CD4-positive, CD25-positive, alpha-beta regulatory T cell (primary cell): ENCODE results near the gene IDH2. TPM values are rescaled to one million over a fixed set of nuclear protein-coding genes. Genes with fewer than 3 reads are reported as not detected.

ENCODE experiments used
- ATAC-seq, 2 donors: fragments of 150-1000 bp; cut with Tn5 transposase; one replicate each; pipeline ENCODE4 v1.10.0; 2021; ENCODE audit warnings: low read depth in 2 of 2, moderate number of reproducible peaks in 2 of 2, moderate library complexity in 1 of 2
- DNase-seq, 3 donors: peaks; one replicate each; pipeline versions ENCODE4 v3.0.0 to v3.0.0-alpha.2; 2012 to 2022; ENCODE audit warnings: mixed read lengths in 1 of 3
- H3K27ac ChIP-seq: one replicate; pipeline ENCODE4 v1.7.0; 2013; ENCODE audit warnings: mild to moderate bottlenecking, low read length; ENCODE audit not compliant: insufficient read depth, poor library complexity, severe bottlenecking
- H3K27me3 ChIP-seq: one replicate; pipeline ENCODE4 v1.7.0; 2013; ENCODE audit warnings: low read length; ENCODE audit not compliant: control insufficient read depth, insufficient read depth
- H3K36me3 ChIP-seq: one replicate; pipeline ENCODE4 v1.7.0; 2013; ENCODE audit warnings: mild to moderate bottlenecking, low read length, moderate library complexity; ENCODE audit not compliant: control insufficient read depth, insufficient read depth
- H3K4me1 ChIP-seq: 2 replicates; pipeline ENCODE4 v1.7.0; 2013; ENCODE audit warnings: mild to moderate bottlenecking, low read length; ENCODE audit not compliant: insufficient read depth, control insufficient read depth, poor library complexity, severe bottlenecking
- H3K4me3 ChIP-seq: one replicate; pipeline ENCODE4 v1.7.0; 2013; ENCODE audit warnings: low read depth, mild to moderate bottlenecking, low read length, moderate library complexity
- H3K9me3 ChIP-seq, 2 experiments: 1 replicate in 1 of 2; 2 replicates in 1 of 2; pipeline ENCODE4 v1.7.0; 2013; ENCODE audit warnings: low read length in 2 of 2, mild to moderate bottlenecking in 1 of 2, moderate library complexity in 1 of 2; ENCODE audit not compliant: control insufficient read depth in 2 of 2
- H3K27ac Mint-ChIP-seq, 3 donors: one replicate each; pipeline ENCODE4 v1.8.0; 2020 to 2022; ENCODE audit warnings: mild to moderate bottlenecking in 3 of 3, mixed read lengths in 3 of 3, moderate library complexity in 2 of 3
- H3K27me3 Mint-ChIP-seq: one replicate; pipeline ENCODE4 v1.8.0; 2022; ENCODE audit warnings: mild to moderate bottlenecking, mixed read lengths
- H3K36me3 Mint-ChIP-seq: one replicate; pipeline ENCODE4 v1.8.0; 2020; ENCODE audit warnings: mixed read lengths
- H3K4me1 Mint-ChIP-seq, 4 donors: one replicate each; pipeline ENCODE4 v1.8.0; 2020 to 2022; ENCODE audit warnings: mixed read lengths in 4 of 4, mild to moderate bottlenecking in 1 of 4
- H3K4me3 Mint-ChIP-seq, 4 donors: one replicate each; pipeline ENCODE4 v1.8.0; 2020 to 2022; ENCODE audit warnings: mild to moderate bottlenecking in 4 of 4, mixed read lengths in 4 of 4, moderate library complexity in 3 of 4
- H3K9me3 Mint-ChIP-seq, 7 donors: one replicate each; pipeline ENCODE4 v1.8.0; 2020 to 2022; ENCODE audit warnings: mixed read lengths in 7 of 7, mild to moderate bottlenecking in 3 of 7, moderate library complexity in 2 of 7
- polyA plus RNA-seq, 4 donors: library from polyadenylated mRNA; unstranded; fragments of 300-500 nt; fragmentation: Illumina TruSeq; gene quantifications; one replicate each; pipeline ENCODE4 v1.2.3, GENCODE V29; 2021
- total RNA-seq: library from RNA; stranded (reverse); gene quantifications from one replicate; pipeline ENCODE4 v1.2.3, GENCODE V29; 2022

Gene IDH2
- total and polyA plus RNA-seq, 5 donors from 2014 or later = 60.8 to 123 (median 91.0) TPM

DNA sequence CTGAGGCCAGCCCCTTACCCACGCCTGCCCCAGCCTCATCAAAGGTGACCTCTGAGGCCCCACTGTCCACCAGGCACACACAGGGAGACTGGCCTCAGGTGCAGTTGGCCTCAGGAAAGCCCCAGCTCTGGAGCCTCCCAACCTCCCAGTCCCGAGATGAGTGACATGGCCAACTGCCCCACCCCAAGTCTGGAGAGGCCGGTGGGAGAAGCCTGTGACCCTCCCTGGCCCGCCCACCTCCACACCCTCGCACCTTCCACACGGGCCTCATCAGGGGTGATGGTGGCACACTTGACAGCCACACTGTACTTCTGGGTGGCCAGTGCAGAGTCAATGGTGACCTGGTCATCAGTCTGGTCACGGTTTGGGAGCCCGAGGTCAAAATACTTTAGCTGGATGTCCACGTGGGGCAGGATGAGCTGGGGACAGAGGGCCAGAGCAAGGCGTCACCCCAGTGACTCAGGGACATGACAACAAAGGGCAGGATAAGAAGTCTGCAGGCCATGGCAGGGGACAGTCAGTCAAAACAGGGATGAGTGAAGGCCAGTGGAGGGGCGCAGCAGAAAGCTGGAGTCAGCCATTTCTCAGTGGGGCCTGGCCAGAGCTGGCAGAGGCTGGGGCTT, 11.9 kb downstream of the IDH2 start:
- no peaks in the 10 kb centered on the region for H3K27me3 Mint-ChIP-seq
- peaks cover 3 to 40% (median 15%) of the 10 kb centered on the region in 4 donors for H3K4me1 Mint-ChIP-seq
- H3K9me3 Mint-ChIP-seq = no peaks in the 10 kb centered on the region
- ATAC-seq = no peak
- no peaks in the 10 kb centered on the region for H3K9me3 ChIP-seq
- H3K27me3 ChIP-seq = no peaks in the 10 kb centered on the region
- H3K36me3 ChIP-seq = peaks cover 37% of the 10 kb centered on the region
- peaks cover 19% of the 10 kb centered on the region for H3K36me3 Mint-ChIP-seq
- no peak overlapping the region for H3K27ac Mint-ChIP-seq
- no peak overlapping the region for H3K4me3 Mint-ChIP-seq
- peaks cover 4% of the 10 kb centered on the region for H3K4me1 ChIP-seq
- H3K4me3 ChIP-seq = no peak overlapping the region
- no peak overlapping the region for H3K27ac ChIP-seq
- no peak for DNase-seq

DNA sequence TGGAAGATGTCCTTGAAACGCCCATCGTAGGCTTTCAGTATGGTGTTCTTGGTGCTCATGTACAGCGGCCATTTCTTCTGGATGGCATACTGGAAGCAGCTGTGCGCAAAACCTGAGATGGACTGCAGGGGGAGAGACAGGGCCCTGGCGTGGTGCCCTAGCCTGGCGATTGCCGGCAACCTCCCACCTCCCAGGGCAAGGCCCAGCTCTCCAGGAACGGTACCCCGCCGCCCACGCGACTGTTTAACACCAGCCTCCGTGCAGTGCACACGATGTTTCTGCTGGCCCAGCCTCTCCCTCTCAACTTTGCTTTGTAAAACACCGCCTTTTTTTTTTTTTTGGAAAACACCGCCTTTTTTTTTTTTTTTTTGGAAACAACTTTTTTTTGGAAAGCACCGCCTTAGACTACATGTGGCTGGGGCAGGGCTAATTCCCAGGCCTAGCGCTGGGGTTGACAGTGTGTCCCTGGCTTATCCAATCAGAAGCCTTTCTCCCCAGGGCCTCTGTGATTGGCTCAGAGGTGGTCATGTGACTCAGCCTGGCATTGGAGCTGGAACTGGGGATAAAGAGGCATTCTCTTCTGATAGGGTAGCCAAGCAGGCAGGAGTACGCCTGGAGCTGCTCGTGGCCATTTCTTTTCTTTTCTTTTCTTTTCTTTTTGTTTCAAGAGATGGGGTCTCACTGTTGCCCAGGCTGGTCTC, 14.7 kb downstream of the IDH2 start:
- Mint-ChIP-seq H3K4me1 (peaks cover 0 to 19% (median 9%) of the 10 kb centered on the region in 4 donors), H3K4me3 (no peak overlapping the region), H3K36me3 (peaks cover 22% of the 10 kb centered on the region), H3K27me3 (no peaks in the 10 kb centered on the region), H3K9me3 (no peaks in the 10 kb centered on the region), H3K27ac (peak overlapping the region in 1 of 3 donors; percentile 71)
- Histone ChIP-seq H3K27me3 (no peaks in the 10 kb centered on the region), H3K27ac (no peak overlapping the region), H3K36me3 (peaks cover 58% of the 10 kb centered on the region), H3K4me1 (no peaks in the 10 kb centered on the region), H3K9me3 (no peaks in the 10 kb centered on the region), H3K4me3 (no peak overlapping the region)
- ATAC-seq = peak; percentile 39 to 40
- DNase-seq = peak in 1 of 3 donors; percentile 42

DNA sequence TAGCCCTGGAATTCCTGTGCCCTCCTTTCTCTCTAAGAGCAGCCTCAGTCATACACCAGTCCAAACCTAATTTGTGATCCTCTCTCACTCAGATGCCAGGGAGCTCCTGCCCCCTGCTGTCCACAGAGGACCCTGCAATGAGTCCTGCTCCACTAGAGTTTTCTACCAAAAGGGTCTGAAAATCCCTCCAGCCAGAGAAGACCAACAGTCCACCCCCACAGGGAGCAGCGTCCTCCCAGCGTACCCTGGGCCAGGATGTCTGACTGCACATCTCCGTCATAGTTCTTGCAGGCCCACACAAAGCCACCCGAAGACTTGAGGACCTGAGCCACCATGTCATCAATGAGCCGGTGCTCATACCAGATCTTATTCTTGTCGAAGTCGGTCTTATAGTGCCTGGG, 15.4 kb downstream of the IDH2 start:
- peaks cover 22% of the 10 kb centered on the region for H3K36me3 Mint-ChIP-seq
- peaks cover 60% of the 10 kb centered on the region for H3K36me3 ChIP-seq
- H3K27me3 Mint-ChIP-seq = no peaks in the 10 kb centered on the region
- no peak overlapping the region for H3K4me3 ChIP-seq
- no peak overlapping the region for H3K27ac ChIP-seq
- no peak overlapping the region for H3K4me3 Mint-ChIP-seq
- ATAC-seq = peak; percentile 56 to 71
- H3K4me1 ChIP-seq = no peaks in the 10 kb centered on the region
- H3K27ac Mint-ChIP-seq = peak overlapping the region in 2 of 3 donors; percentile 48 to 88
- H3K9me3 ChIP-seq = no peaks in the 10 kb centered on the region
- DNase-seq = peak in 2 of 3 donors; percentile 53 to 61
- H3K9me3 Mint-ChIP-seq = no peaks in the 10 kb centered on the region
- peaks cover 0 to 17% (median 8%) of the 10 kb centered on the region in 4 donors for H3K4me1 Mint-ChIP-seq
- no peaks in the 10 kb centered on the region for H3K27me3 ChIP-seq

DNA sequence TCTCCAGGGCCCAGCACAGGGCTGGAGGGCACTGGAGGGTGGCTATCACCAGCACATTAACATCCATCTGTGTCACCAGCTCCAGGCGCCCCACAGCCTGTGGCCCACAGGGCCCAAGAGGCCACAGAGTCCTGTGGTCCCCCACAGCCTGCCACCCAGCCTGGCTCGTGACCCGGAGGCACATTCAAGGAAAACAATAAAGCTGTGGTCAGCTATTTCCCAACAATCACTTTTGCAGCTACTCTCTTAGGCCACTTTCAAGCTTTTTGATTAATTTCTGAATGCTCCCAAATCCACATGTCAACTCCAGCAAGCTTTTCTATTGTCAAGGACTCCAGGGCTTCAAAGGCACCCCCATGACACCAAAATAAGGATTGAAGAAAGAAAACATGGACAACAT, 16.7 kb downstream of the IDH2 start:
- no peak for ATAC-seq

DNA sequence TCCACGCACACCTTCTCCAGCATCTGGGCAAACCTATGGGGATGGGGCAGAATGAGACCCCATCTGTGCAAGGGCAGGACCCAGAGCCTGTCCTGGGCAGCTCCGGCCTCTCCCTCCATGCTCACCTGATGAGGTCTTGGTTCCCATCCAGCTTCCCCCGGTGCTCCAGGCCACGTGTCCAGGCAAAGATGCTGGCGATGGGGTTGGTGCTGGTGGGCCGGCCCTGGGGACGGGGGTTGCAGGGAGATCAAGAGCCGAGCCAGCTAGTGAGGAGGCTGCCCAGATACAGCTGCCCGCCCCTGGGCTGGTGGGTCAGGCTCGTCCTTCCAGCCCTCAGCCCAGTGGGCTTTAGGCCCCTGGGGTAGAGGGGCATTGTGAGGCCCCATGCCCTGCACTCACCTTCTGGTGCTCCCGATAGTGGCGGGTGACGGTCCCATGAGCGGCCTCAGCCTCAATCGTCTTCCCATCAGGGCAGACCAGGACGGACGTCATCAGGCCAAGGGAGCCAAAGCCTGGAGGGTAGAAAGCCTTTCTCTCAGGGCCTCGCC, 17.3 kb downstream of the IDH2 start:
- Histone ChIP-seq H3K27ac (no peak overlapping the region), H3K4me3 (no peak overlapping the region), H3K36me3 (peaks cover 59% of the 10 kb centered on the region), H3K9me3 (no peaks in the 10 kb centered on the region), H3K4me1 (no peaks in the 10 kb centered on the region), H3K27me3 (no peaks in the 10 kb centered on the region)
- ATAC-seq (no peak), DNase-seq (no peak)
- Mint-ChIP-seq H3K27me3 (no peaks in the 10 kb centered on the region), H3K9me3 (no peaks in the 10 kb centered on the region), H3K4me1 (peaks cover 0 to 11% (median 7%) of the 10 kb centered on the region in 4 donors), H3K36me3 (peaks cover 13% of the 10 kb centered on the region), H3K4me3 (no peak overlapping the region), H3K27ac (no peak overlapping the region)

More for the DNA sequence above, 16.7 kb downstream of the IDH2 start:
- Histone ChIP-seq H3K9me3 (no peaks in the 10 kb centered on the region), H3K27ac (no peak overlapping the region), H3K36me3 (peaks cover 60% of the 10 kb centered on the region), H3K4me1 (no peaks in the 10 kb centered on the region), H3K27me3 (no peaks in the 10 kb centered on the region), H3K4me3 (no peak overlapping the region)
- peak overlapping the region in 1 of 3 donors; percentile 29 for H3K27ac Mint-ChIP-seq
- H3K4me3 Mint-ChIP-seq = no peak overlapping the region
- H3K9me3 Mint-ChIP-seq = no peaks in the 10 kb centered on the region
- peaks cover 0 to 11% (median 8%) of the 10 kb centered on the region in 4 donors for H3K4me1 Mint-ChIP-seq
- H3K36me3 Mint-ChIP-seq = peaks cover 15% of the 10 kb centered on the region
- H3K27me3 Mint-ChIP-seq = no peaks in the 10 kb centered on the region
- DNase-seq = no peak

DNA sequence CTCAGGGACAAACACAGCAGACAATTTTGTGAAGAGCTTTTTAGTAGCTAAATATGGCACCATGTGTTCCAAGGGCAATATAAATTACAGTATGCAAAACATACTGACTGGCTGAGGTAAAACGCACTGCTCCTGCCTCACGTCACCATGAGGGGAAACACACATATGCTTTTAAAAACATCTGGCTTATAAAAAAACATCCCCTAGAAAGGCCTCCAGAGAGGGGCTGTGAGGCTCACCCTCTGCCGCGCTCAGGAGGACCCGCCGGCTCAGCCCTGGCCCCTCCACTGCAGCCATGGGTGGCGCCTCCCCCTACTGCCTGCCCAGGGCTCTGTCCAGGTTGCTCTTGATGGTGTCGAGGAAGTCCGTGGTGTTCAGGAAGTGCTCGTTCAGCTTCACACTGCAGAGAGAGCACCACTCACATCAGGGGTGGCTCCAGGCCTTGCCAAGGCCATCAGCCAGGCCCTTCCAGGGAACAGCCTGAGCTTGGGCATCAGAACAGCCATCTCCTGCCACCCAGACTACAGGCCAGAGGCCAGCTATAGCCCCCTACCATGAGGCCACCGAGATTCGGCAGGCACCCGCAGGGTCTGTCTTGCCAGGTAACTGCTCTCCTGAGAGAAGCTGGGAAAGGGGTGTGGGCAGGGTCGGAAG, 18.2 kb downstream of the IDH2 start:
- H3K27me3 ChIP-seq = no peaks in the 10 kb centered on the region
- no peaks in the 10 kb centered on the region for H3K4me1 ChIP-seq
- H3K9me3 ChIP-seq = no peaks in the 10 kb centered on the region
- peaks cover 13% of the 10 kb centered on the region for H3K36me3 Mint-ChIP-seq
- H3K4me3 Mint-ChIP-seq = no peak overlapping the region
- no peak overlapping the region for H3K4me3 ChIP-seq
- peaks cover 0 to 11% (median 7%) of the 10 kb centered on the region in 4 donors for H3K4me1 Mint-ChIP-seq
- DNase-seq (no peak), ATAC-seq (no peak)
- no peak overlapping the region for H3K27ac ChIP-seq
- no peaks in the 10 kb centered on the region for H3K9me3 Mint-ChIP-seq
- no peaks in the 10 kb centered on the region for H3K27me3 Mint-ChIP-seq
- H3K27ac Mint-ChIP-seq = no peak overlapping the region
- peaks cover 55% of the 10 kb centered on the region for H3K36me3 ChIP-seq

DNA sequence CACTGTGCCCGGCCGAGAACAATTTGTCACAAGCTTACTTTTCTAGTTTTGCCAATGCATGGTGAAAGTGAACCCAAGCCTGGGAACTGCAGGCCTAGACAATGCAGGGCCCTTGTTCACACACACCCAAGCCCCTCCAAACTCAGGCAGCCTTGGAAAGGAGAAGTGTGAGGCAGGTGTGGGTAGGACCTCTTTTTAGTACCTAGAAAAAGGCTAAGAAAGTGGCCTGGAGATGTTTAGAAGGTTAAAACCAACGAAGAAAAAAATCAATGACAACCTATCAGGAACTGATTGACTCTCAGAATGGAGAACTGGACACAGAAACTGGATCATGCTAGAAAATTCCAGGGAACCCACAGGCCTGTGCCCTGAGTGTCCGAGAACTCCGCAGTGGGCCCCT, 18.8 kb downstream of the IDH2 start:
- Mint-ChIP-seq H3K36me3 (peaks cover 13% of the 10 kb centered on the region), H3K27ac (no peak overlapping the region), H3K27me3 (no peaks in the 10 kb centered on the region), H3K9me3 (no peaks in the 10 kb centered on the region), H3K4me3 (no peak overlapping the region), H3K4me1 (peaks cover 0 to 11% (median 7%) of the 10 kb centered on the region in 4 donors)
- H3K27me3 ChIP-seq = no peaks in the 10 kb centered on the region
- no peak overlapping the region for H3K27ac ChIP-seq
- no peaks in the 10 kb centered on the region for H3K9me3 ChIP-seq
- H3K36me3 ChIP-seq = peaks cover 54% of the 10 kb centered on the region
- H3K4me3 ChIP-seq = no peak overlapping the region
- ATAC-seq = no peak
- no peaks in the 10 kb centered on the region for H3K4me1 ChIP-seq
- DNase-seq = no peak
